GM19239 (cell line): ENCODE measurements around the gene SMIM13.
"Not testable (repeated sequence)": the region's sequence is repeated elsewhere in the genome, so short reads cannot be mapped to it uniquely, and the experiment has no call there.

Source experiments
- DNase-seq: peaks from one replicate; pipeline ENCODE4 v3.0.0; 2011; ENCODE audit warnings: low spot score; ENCODE audit not compliant: insufficient read length
- FAIRE-seq: peaks from 2 replicates; lab custom pipeline; 2011; peaks lifted over from hg19 to GRCh38; lab: Jason Lieb, UNC

The SMIM13 gene

GRCh38 chr6:11115808-11116536 lies 22.3 kb downstream of the SMIM13 start:
- not testable (repeated sequence) for DNase-seq, FAIRE-seq

GRCh38 chr6:11120271-11121005 lies 26.8 kb downstream of the SMIM13 start:
- FAIRE-seq (no peak), DNase-seq (no peak)

GRCh38 chr6:11121851-11122250 lies 28.2 kb downstream of the SMIM13 start:
- DNase-seq: no peak

GRCh38 chr6:11122380-11122779 lies 28.7 kb downstream of the SMIM13 start:
- FAIRE-seq (no peak), DNase-seq (no peak)

More at GRCh38 chr6:11121851-11122250, 28.2 kb downstream of the SMIM13 start:
- no peak for FAIRE-seq

- no peak for DNase-seq
- FAIRE-seq: no peak
These were observed 30.3 kb downstream of the SMIM13 start for GRCh38 chr6:11123978-11124377.

- FAIRE-seq (no peak), DNase-seq (no peak)
These were observed 33.2 kb downstream of the SMIM13 start for GRCh38 chr6:11126876-11127275.

- FAIRE-seq (no peak), DNase-seq (no peak)
These were observed 35.0 kb downstream of the SMIM13 start for GRCh38 chr6:11128608-11129007.

- FAIRE-seq: peak; percentile 44
- DNase-seq: no peak
These were observed 36.4 kb downstream of the SMIM13 start for GRCh38 chr6:11129908-11130565.

GRCh38 chr6:11130605-11131004 lies 37.0 kb downstream of the SMIM13 start:
- no peak for FAIRE-seq

GRCh38 chr6:11132194-11132888 lies 38.7 kb downstream of the SMIM13 start:
- no peak for FAIRE-seq
- no peak for DNase-seq

More at GRCh38 chr6:11130605-11131004, 37.0 kb downstream of the SMIM13 start:
- DNase-seq: no peak

GRCh38 chr6:11133281-11133680 lies 39.6 kb downstream of the SMIM13 start:
- no peak for FAIRE-seq
- DNase-seq: no peak

- FAIRE-seq (no peak), DNase-seq (no peak)
These were observed 43.2 kb downstream of the SMIM13 start for GRCh38 chr6:11136809-11137208.

- DNase-seq: no peak
- FAIRE-seq: no peak
These were observed 45.7 kb downstream of the SMIM13 start for GRCh38 chr6:11139051-11139960.

- DNase-seq: no peak
- FAIRE-seq: no peak
These were observed 46.4 kb downstream of the SMIM13 start for GRCh38 chr6:11140056-11140455.

GRCh38 chr6:11141295-11141694 lies 47.7 kb downstream of the SMIM13 start:
- FAIRE-seq: no peak
- DNase-seq: no peak

- no peak for DNase-seq
- no peak for FAIRE-seq
These were observed 48.8 kb downstream of the SMIM13 start for GRCh38 chr6:11142296-11143027.

- FAIRE-seq: no peak
- no peak for DNase-seq
These were observed 50.0 kb downstream of the SMIM13 start for GRCh38 chr6:11143394-11144371.
